Measurements from ENCODE around the gene TMEM121.

TMEM121 gene

DNA sequence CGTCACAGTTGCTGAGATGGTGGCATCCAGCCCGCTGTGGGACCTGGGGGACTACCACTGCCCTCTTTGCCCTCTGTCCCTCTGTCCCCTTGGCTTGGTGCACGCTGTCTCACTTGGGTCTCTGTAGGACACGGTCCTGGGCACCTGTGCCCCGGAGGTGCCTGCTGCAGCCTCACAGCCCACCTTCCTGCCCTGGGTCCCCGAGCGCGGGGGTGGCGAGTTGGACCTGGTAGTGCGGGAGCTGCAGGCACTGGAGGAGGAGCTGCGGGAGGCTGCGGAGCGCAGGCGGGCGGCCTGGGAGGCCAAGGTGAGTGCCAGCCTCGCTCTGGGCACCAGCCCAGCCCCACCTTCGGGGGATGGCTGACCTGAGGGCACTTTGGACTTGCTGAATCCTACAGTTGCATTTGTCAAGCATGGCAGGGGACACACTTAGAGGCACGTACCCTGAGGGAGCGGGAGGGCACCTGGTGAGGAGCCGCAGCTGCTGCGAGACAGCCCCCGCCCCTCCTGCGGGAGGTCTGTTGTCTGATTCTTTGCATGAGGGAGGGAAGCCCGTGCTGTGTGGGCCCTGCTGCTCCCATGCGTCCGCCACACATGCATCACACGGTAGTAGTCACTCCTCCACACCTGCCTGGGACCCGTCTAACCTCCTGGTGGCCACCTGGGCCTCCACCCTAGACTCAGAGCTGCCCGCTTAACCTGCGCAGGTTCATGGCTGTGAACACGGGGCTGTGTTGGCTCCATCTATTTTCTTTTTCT, 28.5 kb upstream of the TMEM121 start:
- TF ChIP-seq, protein P1, sequence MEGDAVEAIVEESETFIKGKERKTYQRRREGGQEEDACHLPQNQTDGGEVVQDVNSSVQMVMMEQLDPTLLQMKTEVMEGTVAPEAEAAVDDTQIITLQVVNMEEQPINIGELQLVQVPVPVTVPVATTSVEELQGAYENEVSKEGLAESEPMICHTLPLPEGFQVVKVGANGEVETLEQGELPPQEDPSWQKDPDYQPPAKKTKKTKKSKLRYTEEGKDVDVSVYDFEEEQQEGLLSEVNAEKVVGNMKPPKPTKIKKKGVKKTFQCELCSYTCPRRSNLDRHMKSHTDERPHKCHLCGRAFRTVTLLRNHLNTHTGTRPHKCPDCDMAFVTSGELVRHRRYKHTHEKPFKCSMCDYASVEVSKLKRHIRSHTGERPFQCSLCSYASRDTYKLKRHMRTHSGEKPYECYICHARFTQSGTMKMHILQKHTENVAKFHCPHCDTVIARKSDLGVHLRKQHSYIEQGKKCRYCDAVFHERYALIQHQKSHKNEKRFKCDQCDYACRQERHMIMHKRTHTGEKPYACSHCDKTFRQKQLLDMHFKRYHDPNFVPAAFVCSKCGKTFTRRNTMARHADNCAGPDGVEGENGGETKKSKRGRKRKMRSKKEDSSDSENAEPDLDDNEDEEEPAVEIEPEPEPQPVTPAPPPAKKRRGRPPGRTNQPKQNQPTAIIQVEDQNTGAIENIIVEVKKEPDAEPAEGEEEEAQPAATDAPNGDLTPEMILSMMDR (IDR thresholded peaks at IDR 0.05; ENCODE audit: low read depth, low read length) = no peak
- no peak overlapping the region for H3K4me3 ChIP-seq (ENCODE audit: low read depth, low read length)

DNA sequence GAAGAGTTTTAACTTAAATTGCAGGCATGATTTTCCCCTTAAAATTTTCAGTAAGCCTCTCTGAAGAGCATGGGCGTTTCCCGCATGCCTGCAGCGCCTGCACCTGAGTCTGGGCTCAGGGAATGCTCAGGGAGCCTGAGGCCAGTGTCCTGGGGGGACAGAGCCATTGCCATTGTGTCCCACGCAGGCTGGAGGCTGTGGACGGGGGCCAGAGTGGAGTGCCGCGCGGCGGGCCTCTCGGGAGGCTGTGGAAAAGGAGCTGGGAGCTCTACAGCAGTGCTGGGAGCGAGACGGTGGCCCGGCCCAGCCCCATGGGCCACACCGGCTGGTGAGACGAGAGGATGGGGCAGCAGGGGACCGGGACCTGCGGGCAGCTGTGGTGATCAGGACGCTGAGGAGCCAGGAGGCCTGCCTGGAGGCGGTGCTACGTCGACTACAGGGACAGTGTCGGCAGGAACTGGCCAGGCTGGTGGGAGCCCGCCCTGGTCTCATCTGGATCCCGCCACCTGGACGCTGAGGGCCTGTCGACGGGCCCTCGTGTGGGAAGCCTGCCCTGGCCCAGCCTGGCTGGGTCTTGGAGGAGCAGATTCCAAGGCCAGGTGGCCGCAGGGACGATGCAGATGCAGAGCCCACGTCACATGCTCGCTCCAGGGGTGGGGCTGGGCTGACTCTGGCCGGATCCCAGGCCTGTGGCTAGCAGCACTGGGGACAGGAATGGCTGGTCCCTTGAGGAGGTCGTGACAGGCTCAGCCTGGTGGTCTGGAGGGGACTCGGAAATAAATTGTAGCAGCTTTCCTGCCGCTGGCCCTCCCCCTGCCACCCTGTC, 27.7 kb upstream of the TMEM121 start:
- TF ChIP-seq, protein P1 (IDR thresholded peaks at IDR 0.05; ENCODE audit: low read depth, low read length) = no peak
- no peak overlapping the region for H3K4me3 ChIP-seq (ENCODE audit: low read depth, low read length)

DNA sequence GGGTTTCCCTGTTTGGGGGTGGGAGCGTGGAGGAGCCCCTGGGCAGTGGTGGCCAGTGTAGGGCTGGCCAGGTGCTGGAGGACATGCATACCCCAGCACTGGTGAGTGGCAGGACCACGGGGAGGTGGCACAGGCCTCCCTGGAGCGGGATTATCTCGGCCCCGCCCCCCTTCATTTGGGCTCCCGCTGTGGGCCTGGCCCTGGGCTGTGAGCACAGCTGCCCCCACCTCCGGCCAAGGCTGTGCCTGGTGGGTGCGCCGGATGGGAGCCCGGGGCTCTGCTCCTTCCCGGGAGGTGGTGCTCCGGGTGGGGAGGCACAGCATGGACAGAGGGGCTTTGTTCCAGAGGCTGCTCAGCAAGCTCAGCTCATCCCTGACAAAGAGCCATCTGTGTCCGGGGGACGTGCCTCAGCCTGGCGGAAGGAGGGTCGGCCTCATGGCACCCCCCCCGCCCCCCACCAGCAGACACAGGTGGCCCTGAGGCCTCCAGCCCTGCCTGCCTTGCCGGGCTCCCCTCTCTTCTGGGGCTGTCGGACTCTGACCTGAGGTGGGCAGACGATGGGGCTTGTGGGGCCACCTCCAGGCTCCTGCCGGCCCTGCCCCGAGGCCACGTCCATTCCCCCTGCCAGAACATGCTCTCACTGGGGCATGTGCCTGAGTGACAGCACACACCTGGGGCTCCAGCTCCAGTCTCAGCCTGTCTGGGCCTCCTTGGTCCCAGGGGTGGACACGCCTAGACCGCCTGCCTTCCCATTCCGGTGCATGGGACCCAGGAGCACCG, 26.9 kb upstream of the TMEM121 start:
- no peak overlapping the region for H3K4me3 ChIP-seq (ENCODE audit: low read depth, low read length)
- TF ChIP-seq, protein P1 (IDR thresholded peaks at IDR 0.05; ENCODE audit: low read depth, low read length) = no peak

DNA sequence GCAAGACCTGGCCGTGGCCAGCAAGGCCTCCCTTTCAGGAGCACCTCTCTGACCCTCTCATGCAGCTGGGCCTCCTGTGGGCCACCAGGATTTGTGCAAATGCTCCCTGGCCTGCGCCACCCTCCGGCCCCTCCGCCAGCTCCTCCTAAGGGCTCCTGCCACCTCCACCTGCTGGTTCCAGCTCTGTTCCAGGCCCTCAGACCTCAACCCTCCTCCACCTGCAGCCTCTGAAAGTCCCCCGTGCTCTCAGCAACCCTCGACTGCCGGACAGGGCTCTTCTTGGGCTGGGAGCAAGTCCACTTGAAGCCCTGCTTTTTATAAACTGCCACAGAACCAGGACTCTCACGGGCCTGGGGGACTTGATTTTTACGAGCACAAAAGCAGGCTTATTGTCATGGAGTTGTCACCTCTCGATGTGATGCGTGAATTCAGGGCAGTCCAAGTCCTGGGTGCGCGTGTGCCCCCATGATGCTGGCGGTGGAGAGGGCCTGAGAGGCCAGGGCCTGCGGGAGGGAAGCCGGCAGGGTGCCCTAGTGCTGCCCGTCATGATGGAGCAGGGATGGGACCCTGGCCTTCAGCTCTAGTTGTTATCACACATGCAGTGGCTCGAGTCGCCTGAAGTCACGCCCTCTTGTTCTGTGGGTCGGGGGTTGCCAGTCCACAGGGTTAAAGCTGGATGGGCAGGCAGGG, 26.2 kb upstream of the TMEM121 start:
- no peak overlapping the region for H3K4me3 ChIP-seq (ENCODE audit: low read depth, low read length)
- TF ChIP-seq, protein P1 (IDR thresholded peaks at IDR 0.05; ENCODE audit: low read depth, low read length) = no peak

DNA sequence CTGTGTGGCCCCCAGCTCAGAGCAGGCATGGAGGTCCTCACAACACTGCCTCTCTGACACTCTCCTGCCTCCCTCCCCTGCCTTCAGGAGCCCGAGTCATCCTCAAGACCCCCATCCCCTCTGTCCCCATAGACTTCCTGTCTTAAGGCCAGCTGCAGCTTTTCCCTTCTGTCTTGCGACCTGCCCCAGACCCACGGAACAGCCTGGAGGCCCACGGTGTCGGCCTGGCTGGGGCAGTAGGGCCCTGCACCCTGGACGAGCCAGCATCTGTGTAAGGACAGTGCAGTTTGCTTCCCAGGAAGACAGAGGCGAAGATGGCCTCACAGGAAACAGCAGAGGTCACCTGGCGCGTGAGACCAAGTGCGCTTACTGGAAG, 25.7 kb upstream of the TMEM121 start:
- no peak overlapping the region for H3K4me3 ChIP-seq (ENCODE audit: low read depth, low read length)
- TF ChIP-seq, protein P1 (IDR thresholded peaks at IDR 0.05; ENCODE audit: low read depth, low read length) = no peak

- TF ChIP-seq, protein P1 (IDR thresholded peaks at IDR 0.05; ENCODE audit: low read depth, low read length) = no peak
- H3K4me3 ChIP-seq (ENCODE audit: low read depth, low read length) = no peak overlapping the region
Observed at GRCh38 chr14:105501504-105502291, 24.7 kb upstream of the TMEM121 start.
